Dendritic cell treated with granulocyte-macrophage colony-stimulating factor and Interleukin-4, amounts not matched to agents 40 ng/mL and 50 ng/mL, for 4 days (primary cell): Measurements from ENCODE around the gene PRPSAP1.

Experiments
- H3K27ac Mint-ChIP-seq: one replicate; pipeline ENCODE4 v1.8.0; 2022; ENCODE audit warnings: mild to moderate bottlenecking, mixed read lengths
- H3K27me3 Mint-ChIP-seq: one replicate; pipeline ENCODE4 v1.8.0; 2022; ENCODE audit warnings: mild to moderate bottlenecking, mixed read lengths
- H3K36me3 Mint-ChIP-seq: one replicate; pipeline ENCODE4 v1.8.0; 2022; ENCODE audit warnings: low read depth, mixed read lengths
- H3K4me1 Mint-ChIP-seq: one replicate; pipeline ENCODE4 v1.8.0; 2022; ENCODE audit warnings: low read depth, mixed read lengths
- H3K4me3 Mint-ChIP-seq: one replicate; pipeline ENCODE4 v1.8.0; 2022; ENCODE audit warnings: mild to moderate bottlenecking, moderate library complexity, mixed read lengths
- H3K9me3 Mint-ChIP-seq: one replicate; pipeline ENCODE4 v1.8.0; 2022; ENCODE audit warnings: mixed read lengths
- intact Hi-C: fragments of 100-400 bp; cut with micrococcal nuclease; formaldehyde crosslinking; loops from one replicate; pipeline ENCODE4 v1.15.0; 2022

PRPSAP1 gene

GRCh38 chr17:76353599-76354316 lies at the start of gene PRPSAP1:
Gene PRPSAP1, minus strand, starts transcription at chr17:76353916. Its CDS starts 213 bp downstream, at chr17:76353703.
- Mint-ChIP-seq H3K27ac (peak within 1 kb of the TSS; percentile 99), H3K4me1 (peaks cover 26% of the 10 kb centered on the region), H3K4me3 (peak within 1 kb of the TSS; percentile 86), H3K9me3 (no peaks in the 10 kb centered on the region), H3K36me3 (peaks cover 23% of the 10 kb centered on the region), H3K27me3 (peaks cover 11% of the 10 kb centered on the region)
- intact Hi-C loops: loop anchor here (2.0 kb wide), 1 partner anchor 31 kb away; the partner anchor contains the start of gene SPHK1

GRCh38 chr17:76402711-76403110 lies 49.0 kb upstream of the PRPSAP1 start:
- H3K4me3 Mint-ChIP-seq: no peak overlapping the region
- H3K27me3 Mint-ChIP-seq: peaks cover 27% of the 10 kb centered on the region
- H3K36me3 Mint-ChIP-seq: peaks cover 77% of the 10 kb centered on the region
- peaks cover 34% of the 10 kb centered on the region for H3K4me1 Mint-ChIP-seq
- H3K9me3 Mint-ChIP-seq: no peaks in the 10 kb centered on the region
- intact Hi-C loops: no loop called here
- no peak overlapping the region for H3K27ac Mint-ChIP-seq

GRCh38 chr17:76399175-76400172 lies 45.8 kb upstream of the PRPSAP1 start:
- no peak overlapping the region for H3K27ac Mint-ChIP-seq
- H3K4me3 Mint-ChIP-seq: no peak overlapping the region
- intact Hi-C loops: no loop called here
- peaks cover 6% of the 10 kb centered on the region for H3K27me3 Mint-ChIP-seq
- H3K4me1 Mint-ChIP-seq: peaks cover 11% of the 10 kb centered on the region
- H3K9me3 Mint-ChIP-seq: no peaks in the 10 kb centered on the region
- H3K36me3 Mint-ChIP-seq: peaks cover 98% of the 10 kb centered on the region

- Mint-ChIP-seq H3K4me1 (peaks cover 11% of the 10 kb centered on the region), H3K4me3 (no peak overlapping the region), H3K27ac (no peak overlapping the region), H3K9me3 (no peaks in the 10 kb centered on the region), H3K27me3 (no peaks in the 10 kb centered on the region), H3K36me3 (peaks cover 98% of the 10 kb centered on the region)
- intact Hi-C loops: loop anchor here (1.0 kb wide), 1 partner anchor 94 kb away; no protein-coding TSS in a partner anchor
Observed at GRCh38 chr17:76398523-76399174, 44.9 kb upstream of the PRPSAP1 start.

GRCh38 chr17:76397687-76398522 lies 44.2 kb upstream of the PRPSAP1 start:
- H3K36me3 Mint-ChIP-seq: peaks cover 97% of the 10 kb centered on the region
- H3K27me3 Mint-ChIP-seq: no peaks in the 10 kb centered on the region
- H3K9me3 Mint-ChIP-seq: no peaks in the 10 kb centered on the region
- peaks cover 11% of the 10 kb centered on the region for H3K4me1 Mint-ChIP-seq
- H3K4me3 Mint-ChIP-seq: no peak overlapping the region
- no peak overlapping the region for H3K27ac Mint-ChIP-seq
- intact Hi-C loops: loop anchor here (1.0 kb wide), 1 partner anchor 94 kb away; no protein-coding TSS in a partner anchor

- intact Hi-C loops: no loop called here
- Mint-ChIP-seq H3K9me3 (no peaks in the 10 kb centered on the region), H3K36me3 (peaks cover 91% of the 10 kb centered on the region), H3K4me1 (peaks cover 11% of the 10 kb centered on the region), H3K27ac (no peak overlapping the region), H3K4me3 (no peak overlapping the region), H3K27me3 (no peaks in the 10 kb centered on the region)
Observed at GRCh38 chr17:76397184-76397583, 43.5 kb upstream of the PRPSAP1 start.

GRCh38 chr17:76395980-76396379 lies 42.3 kb upstream of the PRPSAP1 start:
- Mint-ChIP-seq H3K4me3 (no peak overlapping the region), H3K27me3 (no peaks in the 10 kb centered on the region), H3K4me1 (peaks cover 11% of the 10 kb centered on the region), H3K36me3 (peaks cover 91% of the 10 kb centered on the region), H3K27ac (no peak overlapping the region), H3K9me3 (no peaks in the 10 kb centered on the region)
- intact Hi-C loops: no loop called here

GRCh38 chr17:76394166-76394565 lies 40.5 kb upstream of the PRPSAP1 start:
- Mint-ChIP-seq H3K36me3 (peaks cover 90% of the 10 kb centered on the region), H3K27me3 (no peaks in the 10 kb centered on the region), H3K4me3 (no peak overlapping the region)

GRCh38 chr17:76391200-76391715 lies 37.5 kb upstream of the PRPSAP1 start:
- peaks cover 74% of the 10 kb centered on the region for H3K36me3 Mint-ChIP-seq
- no peak overlapping the region for H3K4me3 Mint-ChIP-seq
- H3K27me3 Mint-ChIP-seq: no peaks in the 10 kb centered on the region
- intact Hi-C loops: no loop called here
- peaks cover 18% of the 10 kb centered on the region for H3K4me1 Mint-ChIP-seq
- H3K9me3 Mint-ChIP-seq: no peaks in the 10 kb centered on the region
- no peak overlapping the region for H3K27ac Mint-ChIP-seq

More at GRCh38 chr17:76394166-76394565, 40.5 kb upstream of the PRPSAP1 start:
- no peak overlapping the region for H3K27ac Mint-ChIP-seq
- intact Hi-C loops: no loop called here
- H3K4me1 Mint-ChIP-seq: peaks cover 11% of the 10 kb centered on the region
- no peaks in the 10 kb centered on the region for H3K9me3 Mint-ChIP-seq

- Mint-ChIP-seq H3K4me3 (no peak overlapping the region), H3K27me3 (no peaks in the 10 kb centered on the region), H3K9me3 (no peaks in the 10 kb centered on the region), H3K4me1 (peaks cover 31% of the 10 kb centered on the region), H3K36me3 (peaks cover 62% of the 10 kb centered on the region), H3K27ac (no peak overlapping the region)
- intact Hi-C loops: no loop called here
Observed at GRCh38 chr17:76390003-76390421, 36.3 kb upstream of the PRPSAP1 start.

GRCh38 chr17:76388966-76389888 lies 35.5 kb upstream of the PRPSAP1 start:
- no peak overlapping the region for H3K4me3 Mint-ChIP-seq
- H3K36me3 Mint-ChIP-seq: peaks cover 56% of the 10 kb centered on the region
- peaks cover 31% of the 10 kb centered on the region for H3K4me1 Mint-ChIP-seq
- no peak overlapping the region for H3K27ac Mint-ChIP-seq
- no peaks in the 10 kb centered on the region for H3K27me3 Mint-ChIP-seq
- H3K9me3 Mint-ChIP-seq: no peaks in the 10 kb centered on the region
- intact Hi-C loops: loop anchor here (10.0 kb wide), 1 partner anchor 106 kb away; no protein-coding TSS in a partner anchor
